ENCODE measurements around the gene GAB2. TPM values are rescaled to one million over a fixed set of nuclear protein-coding genes. Genes with fewer than 3 reads are reported as not detected.

Gene GAB2
- total RNA-seq, 2 experiments from 2014 or later, result 1.2 to 1.3 TPM

DNA sequence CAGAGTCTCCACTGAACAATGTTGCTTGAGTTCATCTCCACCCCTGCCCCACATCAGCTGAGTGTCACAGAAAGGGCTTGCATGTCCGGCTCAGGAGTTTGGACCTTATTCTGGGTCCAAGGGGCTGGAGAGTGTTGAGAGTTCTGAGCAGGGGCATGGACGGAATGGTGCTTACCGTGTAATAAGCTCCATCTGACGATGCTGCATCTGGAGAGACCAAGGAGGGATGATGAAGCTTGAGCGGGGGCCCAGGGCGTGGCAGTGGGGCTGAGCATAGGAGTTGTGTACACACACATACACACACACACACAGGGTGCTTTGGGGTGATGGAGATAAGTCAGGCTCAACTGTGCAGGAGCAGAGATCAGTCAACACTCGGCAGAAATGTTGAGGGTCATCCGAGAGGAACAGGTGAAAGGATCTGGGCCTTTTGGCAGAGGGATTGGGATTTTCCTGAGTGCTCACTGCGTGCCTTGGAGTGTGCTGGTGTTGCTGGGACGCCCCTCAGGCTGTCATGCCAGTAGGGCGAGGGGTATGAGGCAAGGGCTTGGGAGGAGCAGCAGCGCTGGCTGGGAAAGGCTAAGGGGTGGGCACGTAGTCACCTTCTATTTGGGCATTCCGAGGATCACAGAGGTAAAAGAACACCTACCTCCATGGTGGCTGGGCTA is 226.6 kb downstream of the GAB2 start:
- no peaks in the 10 kb centered on the region for H3K79me2 ChIP-seq (ENCODE audit: insufficient read depth, low read depth, low read length)
- H2AFZ ChIP-seq (ENCODE audit: low read length), result no peak overlapping the region
- no peak overlapping the region for H3K4me2 ChIP-seq (ENCODE audit: low read length)
- POLR2A ChIA-PET, result interaction anchor here (1.7 kb wide), 1 partner anchor 9 kb away, joined by 5 read pairs; no protein-coding TSS in a partner anchor
- H3K9me3 ChIP-seq (ENCODE audit: low read length), result no peaks in the 10 kb centered on the region
- peaks cover 24% of the 10 kb centered on the region for H3K4me1 ChIP-seq (ENCODE audit: insufficient read depth, low read length, poor library complexity, severe bottlenecking)
- no TSS peak for BruUV-seq (replicated peaks)
- H3K4me3 ChIP-seq (ENCODE audit: low read depth, low read length, poor library complexity, severe bottlenecking), result no peak overlapping the region
- no peak overlapping the region for H3K27ac ChIP-seq (ENCODE audit: low read depth, low read length, poor library complexity, severe bottlenecking)
- TF ChIP-seq EZH2phosphoT487 (IDR thresholded peaks at IDR 0.05; ENCODE audit: borderline replicate concordance, low read depth, low read length), result no peak
- TF ChIP-seq, protein P1, sequence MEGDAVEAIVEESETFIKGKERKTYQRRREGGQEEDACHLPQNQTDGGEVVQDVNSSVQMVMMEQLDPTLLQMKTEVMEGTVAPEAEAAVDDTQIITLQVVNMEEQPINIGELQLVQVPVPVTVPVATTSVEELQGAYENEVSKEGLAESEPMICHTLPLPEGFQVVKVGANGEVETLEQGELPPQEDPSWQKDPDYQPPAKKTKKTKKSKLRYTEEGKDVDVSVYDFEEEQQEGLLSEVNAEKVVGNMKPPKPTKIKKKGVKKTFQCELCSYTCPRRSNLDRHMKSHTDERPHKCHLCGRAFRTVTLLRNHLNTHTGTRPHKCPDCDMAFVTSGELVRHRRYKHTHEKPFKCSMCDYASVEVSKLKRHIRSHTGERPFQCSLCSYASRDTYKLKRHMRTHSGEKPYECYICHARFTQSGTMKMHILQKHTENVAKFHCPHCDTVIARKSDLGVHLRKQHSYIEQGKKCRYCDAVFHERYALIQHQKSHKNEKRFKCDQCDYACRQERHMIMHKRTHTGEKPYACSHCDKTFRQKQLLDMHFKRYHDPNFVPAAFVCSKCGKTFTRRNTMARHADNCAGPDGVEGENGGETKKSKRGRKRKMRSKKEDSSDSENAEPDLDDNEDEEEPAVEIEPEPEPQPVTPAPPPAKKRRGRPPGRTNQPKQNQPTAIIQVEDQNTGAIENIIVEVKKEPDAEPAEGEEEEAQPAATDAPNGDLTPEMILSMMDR (conservative IDR thresholded peaks at IDR 0.05; ENCODE audit: low read length), result no peak
- H3K9me2 ChIP-seq (ENCODE audit: insufficient read depth, low read length), result no peaks in the 10 kb centered on the region
- no peaks in the 10 kb centered on the region for H4K20me1 ChIP-seq (ENCODE audit: insufficient read depth, low read length)
- CTCF ChIA-PET (ENCODE audit: unreplicated experiment), result no interaction called here
- DNase-seq (ENCODE audit: low spot score), result no peak
- no peaks in the 10 kb centered on the region for H3K36me3 ChIP-seq (ENCODE audit: insufficient read depth, low read length)
- intact Hi-C loops (cut with micrococcal nuclease; ENCODE audit: unreplicated experiment), result no loop called here

DNA sequence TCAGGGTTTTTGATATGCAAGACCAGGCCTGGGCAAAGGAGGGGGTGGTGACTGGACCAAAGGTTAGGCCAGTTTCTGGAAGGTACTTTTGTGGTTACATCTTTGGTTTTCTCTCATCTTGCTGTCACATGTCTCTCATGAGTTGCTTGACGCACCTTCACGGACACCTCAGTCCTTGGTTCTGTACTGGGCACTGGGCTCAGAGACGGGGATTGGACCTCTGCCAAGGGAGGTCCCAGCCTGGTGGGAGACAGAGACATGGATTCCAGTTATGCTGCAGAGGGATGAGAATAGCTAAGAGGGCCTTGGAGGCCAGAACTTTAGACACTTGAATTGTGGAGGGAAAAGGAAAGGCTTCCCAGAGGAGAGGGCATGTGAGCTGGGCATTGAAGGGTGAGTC is 227.2 kb downstream of the GAB2 start:
- intact Hi-C loops (cut with micrococcal nuclease; ENCODE audit: unreplicated experiment), result no loop called here
- Histone ChIP-seq H4K20me1 (ENCODE audit: insufficient read depth, low read length) (no peaks in the 10 kb centered on the region), H3K9me2 (ENCODE audit: insufficient read depth, low read length) (no peaks in the 10 kb centered on the region), H3K4me3 (ENCODE audit: low read depth, low read length, poor library complexity, severe bottlenecking) (no peak overlapping the region), H3K9me3 (ENCODE audit: low read length) (no peaks in the 10 kb centered on the region), H3K4me1 (ENCODE audit: insufficient read depth, low read length, poor library complexity, severe bottlenecking) (peaks cover 24% of the 10 kb centered on the region), H3K36me3 (ENCODE audit: insufficient read depth, low read length) (no peaks in the 10 kb centered on the region), H3K79me2 (ENCODE audit: insufficient read depth, low read depth, low read length) (no peaks in the 10 kb centered on the region), H3K27ac (ENCODE audit: low read depth, low read length, poor library complexity, severe bottlenecking) (no peak overlapping the region), H3K4me2 (ENCODE audit: low read length) (peak overlapping the region; percentile 84), H2AFZ (ENCODE audit: low read length) (no peak overlapping the region; the same call in 1 of the 2 replicates)
- CTCF ChIA-PET (ENCODE audit: unreplicated experiment), result no interaction called here
- TF ChIP-seq, protein P1 (conservative IDR thresholded peaks at IDR 0.05; ENCODE audit: low read length), result no peak
- TF ChIP-seq EZH2phosphoT487 (IDR thresholded peaks at IDR 0.05; ENCODE audit: borderline replicate concordance, low read depth, low read length), result no peak
- DNase-seq (ENCODE audit: low spot score), result no peak
- POLR2A ChIA-PET, result interaction anchor here (1.7 to 2.2 kb wide), 2 partner anchors 10 to 51 kb away, joined by 4 to 5 read pairs; partner anchors contain the start of gene ALG8
- no TSS peak for BruUV-seq (replicated peaks)

DNA sequence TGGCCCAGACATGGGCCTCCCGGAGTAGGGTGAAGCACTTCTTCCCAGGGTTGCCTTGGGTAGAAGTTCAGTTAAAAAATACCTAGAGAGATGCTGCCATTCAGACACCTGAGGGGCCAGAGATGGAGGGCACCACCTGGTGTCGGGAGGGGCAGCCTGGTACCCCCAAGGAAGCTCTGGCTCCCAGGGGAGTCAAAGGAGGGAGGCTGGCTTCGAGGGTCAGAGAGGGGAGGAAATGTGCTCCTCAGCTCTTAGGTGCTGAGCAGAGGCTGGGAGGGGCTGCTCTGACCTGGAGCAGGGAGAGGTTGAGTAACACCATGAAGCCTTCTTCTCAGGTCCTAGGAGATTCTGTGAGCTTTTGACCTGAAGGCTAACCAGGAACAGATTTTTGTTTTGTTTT is 227.8 kb downstream of the GAB2 start:
- Histone ChIP-seq H3K27ac (ENCODE audit: low read depth, low read length, poor library complexity, severe bottlenecking) (no peak overlapping the region), H3K79me2 (ENCODE audit: insufficient read depth, low read depth, low read length) (no peaks in the 10 kb centered on the region), H3K9me3 (ENCODE audit: low read length) (no peaks in the 10 kb centered on the region), H3K4me3 (ENCODE audit: low read depth, low read length, poor library complexity, severe bottlenecking) (peak overlapping the region; percentile 79), H2AFZ (ENCODE audit: low read length) (no peak overlapping the region; the same call in 1 of the 2 replicates), H4K20me1 (ENCODE audit: insufficient read depth, low read length) (no peaks in the 10 kb centered on the region), H3K36me3 (ENCODE audit: insufficient read depth, low read length) (no peaks in the 10 kb centered on the region), H3K9me2 (ENCODE audit: insufficient read depth, low read length) (no peaks in the 10 kb centered on the region), H3K4me2 (ENCODE audit: low read length) (peak overlapping the region; percentile 84), H3K4me1 (ENCODE audit: insufficient read depth, low read length, poor library complexity, severe bottlenecking) (peaks cover 24% of the 10 kb centered on the region)
- BruUV-seq (replicated peaks), result no TSS peak
- POLR2A ChIA-PET, result interaction anchor here (1.7 to 2.2 kb wide), 2 partner anchors 10 to 50 kb away, joined by 4 to 5 read pairs; partner anchors contain the start of gene ALG8
- TF ChIP-seq EZH2phosphoT487 (IDR thresholded peaks at IDR 0.05; ENCODE audit: borderline replicate concordance, low read depth, low read length), result no peak
- TF ChIP-seq, protein P1 (conservative IDR thresholded peaks at IDR 0.05; ENCODE audit: low read length), result no peak
- intact Hi-C loops (cut with micrococcal nuclease; ENCODE audit: unreplicated experiment), result loop anchor here (2.0 kb wide), 2 partner anchors 33 to 195 kb away; partner anchors contain the start of gene INTS4
- CTCF ChIA-PET (ENCODE audit: unreplicated experiment), result no interaction called here
- peak; percentile 39 for DNase-seq (ENCODE audit: low spot score)
